ENCODE measurements around the gene PLEKHH3.
A peak's percentile ranks its signal among the peaks of the same experiment; 100 is the strongest.

Gene PLEKHH3

GRCh38 chr17:42686520-42687128 is 9.8 kb upstream of the PLEKHH3 start:
- no peak for DNase-seq (ENCODE audit: low spot score)

- peak; percentile 59 for DNase-seq (ENCODE audit: low spot score)
These were observed 9.0 kb upstream of the PLEKHH3 start for GRCh38 chr17:42685831-42686230.

GRCh38 chr17:42684929-42685556 is 8.2 kb upstream of the PLEKHH3 start:
- DNase-seq (ENCODE audit: low spot score): no peak

GRCh38 chr17:42683407-42684034 is 6.7 kb upstream of the PLEKHH3 start:
- peak; percentile 57 for DNase-seq (ENCODE audit: low spot score)

GRCh38 chr17:42682722-42683403 is 6.1 kb upstream of the PLEKHH3 start:
- peak; percentile 55 for DNase-seq (ENCODE audit: low spot score)

GRCh38 chr17:42681976-42682721 is 5.4 kb upstream of the PLEKHH3 start, which contains the start of gene CNTNAP1:
TSS of gene CNTNAP1 (plus strand) at chr17:42682531. CDS start at chr17:42682830, 299 bp downstream.
- peak; percentile 82 for DNase-seq (ENCODE audit: low spot score)

GRCh38 chr17:42680331-42680808 is 3.6 kb upstream of the PLEKHH3 start:
- DNase-seq (ENCODE audit: low spot score): peak; percentile 63

- DNase-seq (ENCODE audit: low spot score): peak; percentile 71
These were observed 2.9 kb upstream of the PLEKHH3 start for GRCh38 chr17:42679492-42680330.

- peak; percentile 85 for DNase-seq (ENCODE audit: low spot score)
These were observed 2.2 kb upstream of the PLEKHH3 start for GRCh38 chr17:42678951-42679491.

- peak; percentile 94 for DNase-seq (ENCODE audit: low spot score)
These were observed 1.4 kb upstream of the PLEKHH3 start for GRCh38 chr17:42677921-42678781.

GRCh38 chr17:42677012-42677857 is 441 bp upstream of the PLEKHH3 start:
- peak; percentile 100 for DNase-seq (ENCODE audit: low spot score)

- DNase-seq (ENCODE audit: low spot score): no peak
These were observed 800 bp downstream of the PLEKHH3 start for GRCh38 chr17:42675965-42676423.

- DNase-seq (ENCODE audit: low spot score): no peak
These were observed 1.3 kb downstream of the PLEKHH3 start for GRCh38 chr17:42675348-42675964.

GRCh38 chr17:42674755-42675347 is 1.9 kb downstream of the PLEKHH3 start:
- peak; percentile 34 for DNase-seq (ENCODE audit: low spot score)

- DNase-seq (ENCODE audit: low spot score): peak; percentile 43
These were observed 2.7 kb downstream of the PLEKHH3 start for GRCh38 chr17:42673885-42674754.

- DNase-seq (ENCODE audit: low spot score): no peak
These were observed 3.4 kb downstream of the PLEKHH3 start for GRCh38 chr17:42673266-42673884.
